Parathyroid adenoma (tissue), 2 donors: ENCODE results near the gene DNAI4.
"Not testable (repeated sequence)": the region's sequence is repeated elsewhere in the genome, so short reads cannot be mapped to it uniquely, and the experiment has no call there.

Experiments used
- H2AFZ ChIP-seq: fragments of 300-600 bp; sonication (generic); one replicate; pipeline ENCODE4 v1.7.0; 2017; ENCODE audit warnings: antibody characterized with exemption, mild to moderate bottlenecking
- H3K27ac ChIP-seq: fragments of 300-600 bp; sonication (generic); one replicate; pipeline ENCODE4 v1.7.0; 2017
- H3K27me3 ChIP-seq: fragments of 300-600 bp; sonication (generic); one replicate; pipeline ENCODE4 v1.7.0; 2017; ENCODE audit warnings: low read length; ENCODE audit not compliant: control insufficient read depth, insufficient read depth
- H3K36me3 ChIP-seq: fragments of 300-600 bp; sonication (generic); one replicate; pipeline ENCODE4 v1.7.0; 2017; ENCODE audit warnings: low read length; ENCODE audit not compliant: control insufficient read depth, insufficient read depth
- H3K4me1 ChIP-seq: fragments of 300-600 bp; sonication (generic); one replicate; pipeline ENCODE4 v1.7.0; 2017; ENCODE audit warnings: control low read depth
- H3K4me2 ChIP-seq: fragments of 300-600 bp; sonication (generic); one replicate; pipeline ENCODE4 v1.7.0; 2017; ENCODE audit warnings: low read length
- H3K4me3 ChIP-seq: fragments of 300-600 bp; sonication (generic); one replicate; pipeline ENCODE4 v1.7.0; 2017; ENCODE audit warnings: low read depth, low read length
- H3K79me2 ChIP-seq: fragments of 300-600 bp; sonication (generic); one replicate; pipeline ENCODE4 v1.7.0; 2017; ENCODE audit warnings: control low read depth
- H3K9ac ChIP-seq: fragments of 300-600 bp; sonication (generic); one replicate; pipeline ENCODE4 v1.7.0; 2017; ENCODE audit warnings: mild to moderate bottlenecking
- H3K9me3 ChIP-seq: fragments of 300-600 bp; sonication (generic); one replicate; pipeline ENCODE4 v1.7.0; 2017; ENCODE audit warnings: low read length; ENCODE audit not compliant: control insufficient read depth
- CTCF ChIP-seq: fragments of 300-600 bp; sonication (generic); IDR thresholded peaks from one replicate; pipeline ENCODE4 v1.7.0; 2017; ENCODE audit warnings: antibody characterized with exemption, mild to moderate bottlenecking
- donor health status: primary hyperparathyroidism.

The DNAI4 gene

GRCh38 chr1:66787641-66788040, 137.0 kb downstream of the DNAI4 start:
- Histone ChIP-seq H3K9ac (no peak overlapping the region), H3K4me3 (no peak overlapping the region), H3K9me3 (no peaks in the 10 kb centered on the region), H3K4me1 (no peaks in the 10 kb centered on the region), H3K79me2 (no peaks in the 10 kb centered on the region), H3K27ac (no peak overlapping the region), H3K36me3 (no peaks in the 10 kb centered on the region), H3K4me2 (no peak overlapping the region), H3K27me3 (no peaks in the 10 kb centered on the region), H2AFZ (no peak overlapping the region)
- TF ChIP-seq CTCF = no peak

GRCh38 chr1:66785800-66786199, 138.9 kb downstream of the DNAI4 start:
- not testable (repeated sequence) for H3K36me3 ChIP-seq, H3K27ac ChIP-seq, H3K9me3 ChIP-seq, H2AFZ ChIP-seq, H3K4me3 ChIP-seq, H3K27me3 ChIP-seq, H3K4me2 ChIP-seq, H3K9ac ChIP-seq, H3K79me2 ChIP-seq, H3K4me1 ChIP-seq

GRCh38 chr1:66779475-66780078, 145.1 kb downstream of the DNAI4 start:
- no peak for TF ChIP-seq CTCF
- Histone ChIP-seq H2AFZ (no peak overlapping the region), H3K36me3 (no peaks in the 10 kb centered on the region), H3K4me2 (no peak overlapping the region), H3K79me2 (no peaks in the 10 kb centered on the region), H3K27me3 (no peaks in the 10 kb centered on the region), H3K4me1 (no peaks in the 10 kb centered on the region), H3K9ac (no peak overlapping the region), H3K4me3 (no peak overlapping the region), H3K9me3 (no peaks in the 10 kb centered on the region), H3K27ac (no peak overlapping the region)

GRCh38 chr1:66778969-66779368, 145.7 kb downstream of the DNAI4 start:
- H3K9me3 ChIP-seq = no peaks in the 10 kb centered on the region
- H3K36me3 ChIP-seq = no peaks in the 10 kb centered on the region
- no peak overlapping the region for H3K4me3 ChIP-seq
- H3K27me3 ChIP-seq = no peaks in the 10 kb centered on the region
- H3K79me2 ChIP-seq = no peaks in the 10 kb centered on the region
- no peaks in the 10 kb centered on the region for H3K4me1 ChIP-seq
- H3K27ac ChIP-seq = no peak overlapping the region
- H3K4me2 ChIP-seq = no peak overlapping the region
- no peak overlapping the region for H3K9ac ChIP-seq
- H2AFZ ChIP-seq = no peak overlapping the region
- TF ChIP-seq CTCF = no peak

GRCh38 chr1:66778266-66778665, 146.4 kb downstream of the DNAI4 start:
- Histone ChIP-seq H3K4me3 (no peak overlapping the region), H3K4me2 (no peak overlapping the region), H2AFZ (no peak overlapping the region), H3K79me2 (no peaks in the 10 kb centered on the region), H3K27ac (no peak overlapping the region), H3K9ac (no peak overlapping the region), H3K36me3 (no peaks in the 10 kb centered on the region), H3K27me3 (no peaks in the 10 kb centered on the region), H3K9me3 (no peaks in the 10 kb centered on the region), H3K4me1 (no peaks in the 10 kb centered on the region)
- TF ChIP-seq CTCF = no peak
